Measurements from ENCODE around the gene SNTN.
"Not testable (repeated sequence)": the region's sequence is repeated elsewhere in the genome, so short reads cannot be mapped to it uniquely, and the experiment has no call there.

SNTN gene

GRCh38 chr3:63652066-63652725, at the start of gene SNTN:
Gene SNTN, plus strand, starts transcription at chr3:63652675. Its CDS starts 13 bp downstream, at chr3:63652688.
- no peak for DNase-seq (ENCODE audit: low spot score)

- DNase-seq (ENCODE audit: low spot score), result no peak
These were observed 44.8 kb upstream of the SNTN start for GRCh38 chr3:63607716-63608115.

GRCh38 chr3:63609408-63609807, 43.1 kb upstream of the SNTN start:
- no peak for DNase-seq (ENCODE audit: low spot score)

- no peak for DNase-seq (ENCODE audit: low spot score)
These were observed 42.6 kb upstream of the SNTN start for GRCh38 chr3:63609834-63610233.

GRCh38 chr3:63611382-63611781, 41.1 kb upstream of the SNTN start:
- DNase-seq (ENCODE audit: low spot score), result no peak

- DNase-seq (ENCODE audit: low spot score), result no peak
These were observed 38.9 kb upstream of the SNTN start for GRCh38 chr3:63613561-63613960.

- no peak for DNase-seq (ENCODE audit: low spot score)
These were observed 35.1 kb upstream of the SNTN start for GRCh38 chr3:63617391-63617790.

- DNase-seq (ENCODE audit: low spot score), result no peak
These were observed 27.4 kb upstream of the SNTN start for GRCh38 chr3:63624941-63625560.

GRCh38 chr3:63631670-63632069, 20.8 kb upstream of the SNTN start:
- DNase-seq (ENCODE audit: low spot score), result no peak

- no peak for DNase-seq (ENCODE audit: low spot score)
These were observed 17.3 kb upstream of the SNTN start for GRCh38 chr3:63635186-63635585.

GRCh38 chr3:63639806-63640205, 12.7 kb upstream of the SNTN start:
- DNase-seq (ENCODE audit: low spot score), result no peak

GRCh38 chr3:63642488-63642887, 10.0 kb upstream of the SNTN start:
- DNase-seq (ENCODE audit: low spot score), result no peak

- no peak for DNase-seq (ENCODE audit: low spot score)
These were observed 8.2 kb upstream of the SNTN start for GRCh38 chr3:63644212-63644797.

GRCh38 chr3:63644928-63645781, 7.3 kb upstream of the SNTN start:
- not testable (repeated sequence) for DNase-seq (ENCODE audit: low spot score)

- no peak for DNase-seq (ENCODE audit: low spot score)
These were observed 1.7 kb downstream of the SNTN start for GRCh38 chr3:63654211-63654610.

GRCh38 chr3:63654931-63655330, 2.5 kb downstream of the SNTN start:
- no peak for DNase-seq (ENCODE audit: low spot score)

GRCh38 chr3:63655519-63655918, 3.0 kb downstream of the SNTN start:
- DNase-seq (ENCODE audit: low spot score), result no peak

GRCh38 chr3:63656786-63657185, 4.3 kb downstream of the SNTN start:
- no peak for DNase-seq (ENCODE audit: low spot score)

GRCh38 chr3:63661242-63661641, 8.8 kb downstream of the SNTN start:
- no peak for DNase-seq (ENCODE audit: low spot score)

GRCh38 chr3:63662011-63662410, 9.5 kb downstream of the SNTN start:
- no peak for DNase-seq (ENCODE audit: low spot score)

- DNase-seq (ENCODE audit: low spot score), result no peak
These were observed 10.0 kb downstream of the SNTN start for GRCh38 chr3:63662500-63662899.

- DNase-seq (ENCODE audit: low spot score), result no peak
These were observed 18.1 kb downstream of the SNTN start for GRCh38 chr3:63670544-63670943.

- DNase-seq (ENCODE audit: low spot score), result no peak
These were observed 20.6 kb downstream of the SNTN start for GRCh38 chr3:63673111-63673510.
